Keratinocyte (primary cell): ENCODE measurements around the gene TFDP3.
A peak's percentile ranks its signal among the peaks of the same experiment; 100 is the strongest.

ENCODE experiments used
- CTCF ChIP-seq, 3 experiments: IDR thresholded peaks in 1 of 3; conservative IDR thresholded peaks in 1 of 3; optimal IDR thresholded peaks in 1 of 3; 2 replicates in 2 of 3; 3 replicates in 1 of 3; pipeline versions ENCODE3 to v1.5.1; 2011; ENCODE audit warnings: low read length in 3 of 3, mild to moderate bottlenecking in 3 of 3, moderate library complexity in 2 of 3, control low read depth in 1 of 3, inconsistent platforms in 1 of 3; ENCODE audit not compliant: insufficient read depth in 2 of 3; ENCODE audit errors: extremely low read depth in 1 of 3
- EZH2 ChIP-seq: IDR thresholded peaks from one replicate; pipeline ENCODE4 v1.6.1; 2012; ENCODE audit warnings: inconsistent platforms, mild to moderate bottlenecking, low read length, moderate library complexity

- peak in 1 of 3 experiments; percentile 14 for TF ChIP-seq CTCF (optimal IDR thresholded peaks at IDR 0.05 in 1 of 3, IDR thresholded peaks at IDR 0.05 in 1 of 3, conservative IDR thresholded peaks at IDR 0.05 in 1 of 3; ENCODE audit: extremely low read depth in 1 of 3, insufficient read depth in 2 of 3, low read length in 3 of 3)
- TF ChIP-seq EZH2: no peak
Measured at GRCh38 chrX:133249266-133250058, 31.3 kb upstream of the TFDP3 start.
